OCI-LY7 (cell line): ENCODE results near the gene MLKL.

Experiments used
- CTCF ChIP-seq: fragments of 200-600 bp; sonication (generic); conservative IDR thresholded peaks from 2 replicates; pipeline ENCODE4 v1.5.1; 2014; ENCODE audit warnings: mild to moderate bottlenecking, antibody characterized with exemption, low read length, moderate library complexity, mixed read lengths
- EZH2phosphoT487 ChIP-seq: fragments of 200-600 bp; sonication (generic); IDR thresholded peaks from 2 replicates; pipeline ENCODE4 v1.6.1; 2018; ENCODE audit warnings: low read depth, borderline replicate concordance, mild to moderate bottlenecking, mixed run types, antibody characterized with exemption, low read length, moderate library complexity, mixed read lengths

- TF ChIP-seq CTCF (no peak), EZH2phosphoT487 (no peak)
These were observed 67.0 kb downstream of the MLKL start for GRCh38 chr16:74633686-74634085.
